ENCODE results near the gene ZNF644. TPM values are rescaled to one million over a fixed set of nuclear protein-coding genes. Genes with fewer than 3 reads are reported as not detected.
"Not testable (repeated sequence)": the region's sequence is repeated elsewhere in the genome, so short reads cannot be mapped to it uniquely, and the experiment has no call there.

The ZNF644 gene
- total RNA-seq, 1 donor from 2014 or later, result 98.4 TPM

- no peak for ATAC-seq (ENCODE audit: low read depth)
- Mint-ChIP-seq H3K9me3 (no peaks in the 10 kb centered on the region), H3K4me3 (no peak overlapping the region), H3K27ac (no peak overlapping the region), H3K27me3 (no peaks in the 10 kb centered on the region), H3K4me1 (peaks cover 11% of the 10 kb centered on the region), H3K36me3 (ENCODE audit: low read depth) (peaks cover 36% of the 10 kb centered on the region)
- ChIA-PET POLR2A (no interaction called here), CTCF (no interaction called here)
- no peak for TF ChIP-seq CTCF (IDR thresholded peaks at IDR 0.05)
- intact Hi-C loops (cut with micrococcal nuclease), result no loop called here
- DNase-seq, result no peak
Measured at GRCh38 chr1:90943966-90944365, 77.9 kb downstream of the ZNF644 start.

DNA sequence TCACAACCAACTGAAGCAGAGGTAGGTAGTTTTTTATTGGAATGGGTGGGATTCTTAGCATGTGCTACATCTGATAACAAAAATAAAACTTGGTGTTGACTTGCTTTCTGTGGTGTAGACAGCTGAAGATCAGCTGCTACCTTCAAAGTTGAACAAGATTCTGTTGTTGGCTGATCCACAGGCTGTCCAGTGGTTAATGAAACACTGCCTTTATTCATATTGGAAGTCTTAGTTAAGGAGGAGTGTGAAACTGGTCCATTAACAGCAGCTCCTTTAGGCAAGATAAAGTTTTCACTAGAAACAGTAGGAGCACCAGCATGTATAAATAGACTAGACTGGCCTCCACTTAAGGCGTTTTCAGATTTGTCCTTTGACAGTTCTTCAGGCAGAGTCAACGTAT lies 81.1 kb downstream of the ZNF644 start:
- Mint-ChIP-seq H3K9me3 (no peaks in the 10 kb centered on the region), H3K27ac (no peak overlapping the region), H3K4me3 (no peak overlapping the region), H3K27me3 (no peaks in the 10 kb centered on the region), H3K4me1 (peaks cover 3% of the 10 kb centered on the region), H3K36me3 (ENCODE audit: low read depth) (peaks cover 59% of the 10 kb centered on the region)
- DNase-seq (no peak), ATAC-seq (ENCODE audit: low read depth) (no peak)
- intact Hi-C loops (cut with micrococcal nuclease), result no loop called here
- TF ChIP-seq CTCF (IDR thresholded peaks at IDR 0.05), result no peak
- ChIA-PET POLR2A (no interaction called here), CTCF (no interaction called here)

DNA sequence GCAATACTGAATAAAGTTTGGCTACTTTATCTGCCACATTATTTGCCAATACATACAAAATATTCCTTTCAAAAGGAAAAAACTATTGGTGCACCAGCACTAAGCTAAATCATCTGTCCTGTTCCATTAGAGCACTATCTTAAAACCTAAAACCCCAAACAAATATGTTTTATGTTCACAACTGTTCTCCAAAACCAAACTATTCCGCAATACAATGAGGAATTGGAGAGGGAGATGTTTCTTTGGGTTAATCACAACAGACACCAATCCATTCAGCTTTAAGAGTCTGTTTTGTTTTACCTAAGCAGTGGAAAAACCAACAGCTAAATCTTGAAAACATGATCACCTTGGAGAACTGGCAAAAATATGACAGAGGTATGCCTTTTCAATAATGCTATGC lies 85.1 kb downstream of the ZNF644 start:
- H3K9me3 Mint-ChIP-seq, result no peaks in the 10 kb centered on the region
- H3K4me3 Mint-ChIP-seq, result no peak overlapping the region
- H3K36me3 Mint-ChIP-seq (ENCODE audit: low read depth), result peaks cover 71% of the 10 kb centered on the region
- peaks cover 13% of the 10 kb centered on the region for H3K4me1 Mint-ChIP-seq
- H3K27ac Mint-ChIP-seq, result no peak overlapping the region
- POLR2A ChIA-PET, result no interaction called here
- DNase-seq (no peak), ATAC-seq (ENCODE audit: low read depth) (no peak)
- intact Hi-C loops (cut with micrococcal nuclease), result no loop called here
- CTCF ChIA-PET, result interaction anchor here (1.2 to 1.7 kb wide), 2 partner anchors 10 to 229 kb away, joined by 4 to 5 read pairs; no protein-coding TSS in a partner anchor
- no peaks in the 10 kb centered on the region for H3K27me3 Mint-ChIP-seq
- no peak for TF ChIP-seq CTCF (IDR thresholded peaks at IDR 0.05)

- DNase-seq, result no peak
- no peaks in the 10 kb centered on the region for H3K27me3 Mint-ChIP-seq
- POLR2A ChIA-PET, result interaction anchor here (1.0 kb wide), 1 partner anchor 87 kb away, joined by 3 read pairs; no protein-coding TSS in a partner anchor
- CTCF ChIA-PET, result interaction anchor here (1.2 to 1.7 kb wide), 2 partner anchors 9 to 229 kb away, joined by 4 to 5 read pairs; no protein-coding TSS in a partner anchor
- H3K9me3 Mint-ChIP-seq, result no peaks in the 10 kb centered on the region
- H3K36me3 Mint-ChIP-seq (ENCODE audit: low read depth), result peaks cover 72% of the 10 kb centered on the region
- H3K27ac Mint-ChIP-seq, result no peak overlapping the region
- no peak for TF ChIP-seq CTCF (IDR thresholded peaks at IDR 0.05)
- intact Hi-C loops (cut with micrococcal nuclease), result no loop called here
- H3K4me3 Mint-ChIP-seq, result no peak overlapping the region
- peaks cover 16% of the 10 kb centered on the region for H3K4me1 Mint-ChIP-seq
- ATAC-seq (ENCODE audit: low read depth), result no peak
Measured at GRCh38 chr1:90936061-90936460, 85.8 kb downstream of the ZNF644 start.

GRCh38 chr1:90928231-90928630 lies 93.6 kb downstream of the ZNF644 start:
- H3K4me3 Mint-ChIP-seq; CTCF ChIA-PET; DNase-seq; H3K27me3 Mint-ChIP-seq; H3K27ac Mint-ChIP-seq; POLR2A ChIA-PET; intact Hi-C loops (cut with micrococcal nuclease); ATAC-seq (ENCODE audit: low read depth); H3K9me3 Mint-ChIP-seq: not testable (repeated sequence)
- peaks cover 57% of the 10 kb centered on the region for H3K4me1 Mint-ChIP-seq
- H3K36me3 Mint-ChIP-seq (ENCODE audit: low read depth), result peaks cover 61% of the 10 kb centered on the region

DNA sequence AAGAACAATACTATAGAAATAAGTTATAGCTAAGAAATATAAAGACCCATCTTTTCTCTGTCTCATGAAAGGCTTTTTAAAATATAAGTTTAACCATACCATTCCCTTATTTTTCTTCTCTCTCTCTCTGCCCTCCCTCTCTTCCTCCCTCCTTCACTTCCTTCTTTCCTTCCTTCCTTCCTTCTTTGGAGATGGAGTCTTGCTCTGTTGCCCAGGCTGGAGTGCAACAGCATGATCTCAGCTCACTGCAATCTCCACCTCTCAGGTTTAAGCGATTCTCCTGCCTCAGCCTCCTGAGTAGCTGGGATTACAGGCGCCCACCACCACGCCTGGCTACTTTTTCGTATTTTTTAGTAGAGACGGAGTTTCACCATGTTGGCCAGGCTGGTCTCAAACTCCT lies 94.2 kb downstream of the ZNF644 start:
- H3K27me3 Mint-ChIP-seq; ATAC-seq (ENCODE audit: low read depth); POLR2A ChIA-PET; H3K9me3 Mint-ChIP-seq; intact Hi-C loops (cut with micrococcal nuclease); H3K27ac Mint-ChIP-seq; H3K4me3 Mint-ChIP-seq; DNase-seq: not testable (repeated sequence)
- Mint-ChIP-seq H3K36me3 (ENCODE audit: low read depth) (peaks cover 59% of the 10 kb centered on the region), H3K4me1 (peaks cover 61% of the 10 kb centered on the region)
- CTCF ChIA-PET, result interaction anchor here (1.8 kb wide), 1 partner anchor 8 kb away, joined by 4 read pairs; no protein-coding TSS in a partner anchor

Measured in activated B cell treated with CpG ODN at 0.5 μM for 24 hours (primary cell).